HG03135 (cell line): ENCODE measurements around the gene DSG3.

Experiments
- ATAC-seq: cut with Tn5 transposase; IDR thresholded peaks from one replicate; pipeline ENCODE4 v1.9.1; 2021; ENCODE audit warnings: mild to moderate bottlenecking, moderate library complexity; ENCODE audit not compliant: unreplicated experiment

DSG3 gene

GRCh38 chr18:31513189-31513935 lies 65.8 kb downstream of the DSG3 start:
- ATAC-seq = no peak

- no peak for ATAC-seq
These were observed 68.9 kb downstream of the DSG3 start for GRCh38 chr18:31516437-31516836.

- no peak for ATAC-seq
These were observed 78.8 kb downstream of the DSG3 start for GRCh38 chr18:31526374-31526773.
